HG02623 (cell line): Measurements from ENCODE around the gene TEX51.
A peak's percentile ranks its signal among the peaks of the same experiment; 100 is the strongest.

Source experiments
- ATAC-seq: cut with Tn5 transposase; IDR thresholded peaks from one replicate; pipeline ENCODE4 v1.9.1; 2021; ENCODE audit warnings: moderate library complexity; ENCODE audit not compliant: unreplicated experiment

Gene TEX51

GRCh38 chr2:126878601-126879000 is 20.1 kb upstream of the TEX51 start:
- ATAC-seq: no peak

GRCh38 chr2:126879348-126880298 is 19.1 kb upstream of the TEX51 start:
- no peak for ATAC-seq

- ATAC-seq: no peak
These were observed 18.4 kb upstream of the TEX51 start for GRCh38 chr2:126880324-126880723.

- ATAC-seq: no peak
These were observed 17.9 kb upstream of the TEX51 start for GRCh38 chr2:126880817-126881216.

- ATAC-seq: no peak
These were observed 17.1 kb upstream of the TEX51 start for GRCh38 chr2:126881591-126881990.

GRCh38 chr2:126882181-126882580 is 16.5 kb upstream of the TEX51 start:
- no peak for ATAC-seq

DNA sequence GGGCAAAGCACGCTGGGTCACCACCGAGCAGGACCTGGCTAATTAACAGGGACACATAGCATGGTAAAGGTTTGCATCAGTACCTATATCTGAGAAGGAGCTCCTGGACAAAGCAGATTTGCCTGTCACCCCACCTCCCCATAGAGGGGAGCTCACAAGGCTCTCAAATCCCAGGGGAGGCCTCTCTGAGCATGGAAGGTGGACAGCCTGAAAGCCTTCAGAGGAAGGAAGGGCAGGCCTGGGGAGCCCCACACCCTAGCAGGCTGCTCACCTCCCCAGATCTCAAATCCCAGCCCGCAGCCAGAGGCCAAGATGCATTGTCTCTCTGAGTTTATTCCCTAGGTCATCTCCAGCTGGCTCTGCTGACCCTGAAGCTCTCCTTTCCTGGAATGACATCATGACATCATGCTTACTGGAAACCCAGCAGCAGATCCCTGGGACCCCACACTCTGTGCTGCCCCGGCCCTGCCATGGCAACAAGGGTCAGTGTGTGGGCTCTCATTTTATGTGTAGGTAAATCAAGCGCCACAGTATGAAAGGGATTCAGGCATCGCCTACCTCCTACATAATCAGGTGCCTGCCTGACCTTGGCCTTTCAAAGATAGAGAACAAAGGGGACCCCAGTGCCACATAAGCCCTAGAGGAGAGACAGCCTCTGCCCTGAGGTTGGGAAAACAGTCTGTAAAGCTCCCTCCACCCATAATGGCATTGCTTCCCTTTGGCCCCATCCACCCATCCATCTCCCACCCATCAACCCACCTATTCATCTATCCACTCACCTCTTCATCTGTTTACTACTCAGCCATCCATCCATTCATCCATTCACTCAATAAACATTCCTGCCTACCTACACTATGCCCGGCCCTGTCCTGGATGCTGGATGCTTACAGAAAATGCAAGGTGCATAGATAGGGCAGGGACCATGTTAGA is 15.7 kb upstream of the TEX51 start:
- ATAC-seq: no peak

DNA sequence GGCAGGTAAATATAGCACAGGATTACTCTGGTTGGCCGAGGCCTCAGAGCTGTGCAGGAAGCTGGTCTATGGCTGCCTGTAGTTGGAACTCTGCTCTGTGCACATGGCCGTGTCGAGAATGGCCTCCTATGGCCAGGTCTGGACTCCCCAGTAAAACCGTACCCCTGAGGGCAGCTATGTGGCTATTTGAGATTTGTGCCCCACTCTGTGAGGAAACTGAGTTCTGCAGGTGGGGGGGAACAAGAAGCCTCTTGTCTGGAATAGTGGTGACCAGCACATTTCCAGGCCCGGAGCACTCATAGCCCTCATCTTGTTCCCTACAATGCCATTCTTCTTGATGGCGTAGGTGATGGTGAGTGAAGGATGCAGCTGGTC is 15.0 kb upstream of the TEX51 start:
- ATAC-seq: no peak

- ATAC-seq: no peak
These were observed 13.6 kb upstream of the TEX51 start for GRCh38 chr2:126884861-126885750.

- no peak for ATAC-seq
These were observed 12.9 kb upstream of the TEX51 start for GRCh38 chr2:126885751-126886210.

DNA sequence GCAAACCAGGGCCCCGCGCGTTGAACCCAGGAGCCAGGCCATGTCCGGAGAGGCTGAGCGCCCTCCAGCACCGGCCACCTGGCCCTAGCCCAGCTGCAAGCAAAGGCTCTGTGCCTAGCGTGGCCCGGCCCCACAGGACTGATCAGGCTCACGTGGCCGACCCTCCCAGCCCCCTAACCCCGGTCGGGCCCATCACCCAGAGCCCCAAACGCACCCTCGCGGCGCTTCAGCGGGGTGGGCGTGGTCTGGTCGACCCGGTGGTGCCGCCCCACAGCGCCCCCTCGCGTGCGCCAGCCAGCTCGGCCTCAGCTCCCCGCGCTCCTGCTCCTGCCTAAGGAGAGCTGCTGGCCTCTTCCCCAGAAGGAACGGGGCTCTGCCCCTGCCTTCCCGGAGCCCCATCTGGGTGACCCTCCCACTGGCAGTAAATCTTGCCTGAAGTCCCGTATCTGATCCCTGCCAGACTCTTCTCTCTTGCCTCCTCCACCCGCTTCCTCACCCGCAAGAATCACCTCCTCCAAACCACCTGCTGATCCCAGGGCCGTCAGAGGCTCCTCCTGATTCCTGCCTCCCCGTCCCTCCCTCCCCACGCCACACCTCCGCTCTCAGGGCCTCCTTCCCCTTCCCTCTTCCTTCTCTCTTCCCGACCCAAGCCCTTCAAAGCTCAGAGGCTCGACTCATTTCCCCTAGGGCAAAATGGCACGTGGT is 12.3 kb upstream of the TEX51 start:
- peak; percentile 43 for ATAC-seq

DNA sequence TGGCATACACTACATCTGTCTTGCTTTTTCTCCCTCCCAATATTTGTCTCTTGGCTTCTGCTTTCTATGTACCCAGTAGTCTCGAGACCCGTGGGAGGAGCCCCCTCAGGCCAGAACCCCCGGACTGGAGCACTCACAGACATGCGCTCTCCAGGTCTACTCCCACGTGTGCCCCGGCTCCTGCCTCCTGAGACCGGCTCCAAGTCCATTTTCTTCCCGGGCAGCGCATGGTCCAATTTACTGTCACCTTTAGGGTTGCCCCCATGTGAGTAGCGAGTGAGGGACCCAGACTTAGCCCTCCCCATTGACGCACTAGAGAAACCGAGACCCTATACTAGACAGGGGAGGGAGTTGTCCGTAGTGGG is 11.8 kb upstream of the TEX51 start:
- no peak for ATAC-seq

GRCh38 chr2:126887506-126887905 is 11.2 kb upstream of the TEX51 start:
- ATAC-seq: no peak

DNA sequence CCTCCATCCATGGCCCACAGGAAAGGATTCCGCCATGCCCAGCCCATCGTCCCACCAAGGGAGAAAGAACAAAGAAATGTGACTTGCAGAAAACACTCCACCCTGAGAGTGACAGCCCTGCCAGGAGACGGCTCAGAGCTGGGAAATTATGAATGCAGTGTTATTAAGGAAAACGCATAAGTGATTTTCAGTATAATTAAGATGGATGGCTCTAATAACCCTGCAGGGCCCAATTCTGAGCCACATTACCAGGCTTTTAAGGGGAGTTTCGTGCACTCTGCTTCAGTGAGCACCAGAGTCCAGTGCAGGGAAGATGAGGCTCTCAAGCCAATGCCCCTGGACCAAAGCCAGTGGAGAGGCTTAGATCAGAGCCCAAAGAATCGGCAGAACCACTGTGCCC is 10.6 kb upstream of the TEX51 start:
- ATAC-seq: no peak

- no peak for ATAC-seq
These were observed 9.6 kb upstream of the TEX51 start for GRCh38 chr2:126889071-126889470.

GRCh38 chr2:126889496-126890135 is 9.1 kb upstream of the TEX51 start:
- ATAC-seq: no peak

DNA sequence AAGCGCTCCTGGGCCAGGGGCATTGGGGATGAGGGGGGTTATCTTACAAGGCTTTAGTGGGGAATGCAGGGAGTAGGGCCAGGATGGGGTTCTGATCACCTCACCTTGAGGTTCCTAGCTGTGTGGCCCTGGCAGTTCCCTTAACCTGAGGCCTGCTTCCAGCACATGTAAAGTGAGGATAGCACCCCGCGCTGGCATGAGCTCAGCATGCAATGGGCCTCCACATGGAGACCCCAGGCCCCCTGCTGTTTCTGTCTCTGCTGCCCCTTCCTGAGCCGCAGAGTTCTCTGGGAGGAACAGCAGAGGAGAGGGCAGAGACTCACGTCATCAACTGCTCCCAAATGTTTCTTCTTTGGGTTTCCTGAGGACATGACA is 8.6 kb upstream of the TEX51 start:
- ATAC-seq: no peak

DNA sequence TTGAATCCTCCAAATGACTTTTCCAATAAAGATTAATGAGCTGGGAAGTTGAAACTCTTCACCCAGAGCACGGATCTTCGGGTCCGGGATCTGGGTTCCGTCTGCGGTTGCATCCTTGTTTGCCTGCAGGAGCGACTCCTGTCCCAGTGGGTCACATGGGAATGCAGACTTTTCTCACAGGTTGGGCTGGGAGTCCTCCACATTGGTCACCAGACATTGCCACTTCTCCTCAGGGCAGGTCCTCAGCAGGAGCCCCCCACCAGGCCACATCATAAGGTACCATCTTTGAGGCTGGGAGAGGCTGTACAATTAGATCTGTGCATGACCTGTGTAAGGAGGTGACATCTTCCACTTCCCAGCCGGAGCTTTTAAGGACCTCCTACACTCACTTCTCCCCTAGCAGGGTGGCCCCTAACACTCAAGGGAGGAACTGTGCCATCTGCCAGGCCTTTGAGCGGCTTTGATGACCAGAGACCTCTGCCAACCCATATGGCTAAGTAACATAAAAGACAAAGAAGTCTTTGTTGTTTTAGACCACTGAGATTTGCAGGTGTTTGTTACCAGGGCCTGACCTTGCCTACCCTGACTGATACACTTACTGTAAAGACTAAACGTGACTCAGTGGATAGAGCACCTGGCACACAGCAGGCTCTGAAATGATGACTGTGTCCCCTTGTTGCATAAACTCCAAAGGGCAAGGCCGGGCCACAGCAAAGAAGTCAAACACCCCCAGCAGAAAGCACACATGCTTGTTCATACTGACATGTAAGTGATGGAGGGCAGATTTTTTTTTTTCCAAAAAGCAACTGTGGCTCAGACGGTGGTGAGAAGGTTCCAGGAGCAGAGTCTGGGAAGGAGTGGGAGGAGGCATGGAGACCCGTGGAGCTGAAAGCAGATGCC is 7.9 kb upstream of the TEX51 start:
- ATAC-seq: no peak
